Measurements from ENCODE around the gene C8G.

DNA sequence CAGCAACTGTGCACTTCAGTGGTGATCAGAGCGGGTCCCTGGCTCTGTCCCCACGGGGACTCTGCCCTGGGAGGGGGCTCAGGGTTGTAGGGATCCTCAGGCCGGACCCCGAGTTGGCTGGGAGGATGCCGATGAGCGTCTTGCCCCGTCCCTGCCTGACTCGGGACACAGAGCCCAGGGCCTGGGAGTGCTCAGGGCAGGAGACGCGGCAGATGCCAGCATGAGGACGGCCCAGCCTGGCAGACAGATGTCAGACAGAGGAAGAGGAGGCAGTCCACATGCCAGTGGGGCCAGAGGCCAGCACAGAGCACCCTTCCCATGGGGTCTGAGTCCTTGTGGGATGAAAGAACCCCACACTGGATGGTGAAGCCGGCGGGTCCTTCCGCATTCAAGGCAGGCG is 18.3 kb downstream of the C8G start:
- TF ChIP-seq FOXP2 (optimal IDR thresholded peaks at IDR 0.05; ENCODE audit: control extremely low read depth, extremely low read length, insufficient read depth) (no peak), POLR2AphosphoS5 (IDR thresholded peaks at IDR 0.05; ENCODE audit: borderline replicate concordance, low read depth, low read length) (no peak)

All from SK-N-MC (cell line).